Right lobe of liver (tissue), 4 donors: Measurements from ENCODE around the gene P2RY8.

Source experiments
- CTCF ChIP-seq, 4 donors: fragments of 200-600 bp in 3 of 4; fragments of 450-650 bp in 1 of 4; IDR thresholded peaks; one replicate each; pipeline versions ENCODE4 v1.5.1 to v1.8.0; 2016 to 2022; ENCODE audit warnings: antibody characterized with exemption in 4 of 4, mild to moderate bottlenecking in 2 of 4
- POLR2A ChIP-seq: fragments of 450-650 bp; IDR thresholded peaks from one replicate; pipeline ENCODE4 v1.6.1; 2017; ENCODE audit warnings: antibody characterized with exemption, mild to moderate bottlenecking
- donor health status: DM: no; HTN: no; CAD: no.
- donor health status: DM: no; HTN: no; CAD: no.
- donor health status: DM: no; HTN: yes; CAD: no.

- TF ChIP-seq CTCF (IDR thresholded peaks at IDR 0.05) (no peak), POLR2A (no peak)
These were observed 85.1 kb downstream of the P2RY8 start for GRCh38 chrX:1451661-1452515.
